HG03108 (cell line): ENCODE measurements around the gene OR6N1.

Experiments
- ATAC-seq: cut with Tn5 transposase; IDR thresholded peaks from one replicate; pipeline ENCODE4 v1.9.1; 2021; ENCODE audit warnings: moderate library complexity; ENCODE audit not compliant: unreplicated experiment

Gene OR6N1

DNA sequence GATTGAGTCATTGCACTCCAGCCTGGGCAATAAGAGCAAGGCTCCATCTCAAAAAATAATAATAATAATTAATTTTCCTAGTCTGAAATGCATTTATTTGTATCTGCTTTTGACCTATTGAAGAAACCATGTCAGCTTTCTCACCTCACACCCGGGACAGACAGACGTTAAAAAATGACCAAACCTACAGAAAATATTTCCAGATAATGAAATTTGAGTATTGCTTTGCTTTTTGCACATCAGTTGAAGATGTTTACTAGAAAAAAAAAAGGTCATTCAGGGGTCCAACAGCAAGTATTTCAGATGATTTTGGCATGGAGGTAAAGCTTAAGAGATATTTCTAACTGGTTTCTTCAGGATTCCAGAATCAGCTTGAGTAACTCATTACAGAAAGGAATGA, 17.6 kb downstream of the OR6N1 start, which contains the start of gene OR6K6:
Gene OR6K6, plus strand, starts transcription at position 301 of the 400 bp plus-strand sequence. CDS start 168 bp downstream, outside the sequence.
- no peak for ATAC-seq

DNA sequence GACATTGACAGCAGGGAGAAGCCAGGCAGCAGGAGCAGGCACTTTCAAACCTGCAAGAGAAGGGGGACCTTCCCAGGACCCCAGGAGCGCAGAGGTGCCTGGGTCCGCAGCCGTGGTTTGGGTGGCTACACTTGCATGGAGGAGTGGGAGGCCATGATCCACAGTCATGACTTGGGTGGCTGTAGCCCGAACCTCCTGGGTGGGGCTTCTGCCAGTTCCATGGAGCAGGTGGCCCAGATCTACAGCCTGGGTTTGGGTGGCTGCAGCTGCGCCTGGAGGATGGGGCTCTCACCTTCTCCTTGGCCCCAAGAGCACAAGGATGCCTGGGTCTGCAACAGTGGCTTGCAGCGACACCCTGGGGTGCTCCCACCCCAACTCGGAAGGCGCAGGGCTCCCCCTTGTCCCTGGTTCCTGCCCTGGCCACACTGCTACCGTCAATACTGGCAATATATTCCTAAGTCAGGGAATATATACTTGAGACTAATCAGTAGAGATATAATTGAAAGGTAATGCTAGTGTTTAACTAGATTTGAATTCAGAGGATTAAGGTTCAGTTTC, 19.8 kb downstream of the OR6N1 start:
- no peak for ATAC-seq

DNA sequence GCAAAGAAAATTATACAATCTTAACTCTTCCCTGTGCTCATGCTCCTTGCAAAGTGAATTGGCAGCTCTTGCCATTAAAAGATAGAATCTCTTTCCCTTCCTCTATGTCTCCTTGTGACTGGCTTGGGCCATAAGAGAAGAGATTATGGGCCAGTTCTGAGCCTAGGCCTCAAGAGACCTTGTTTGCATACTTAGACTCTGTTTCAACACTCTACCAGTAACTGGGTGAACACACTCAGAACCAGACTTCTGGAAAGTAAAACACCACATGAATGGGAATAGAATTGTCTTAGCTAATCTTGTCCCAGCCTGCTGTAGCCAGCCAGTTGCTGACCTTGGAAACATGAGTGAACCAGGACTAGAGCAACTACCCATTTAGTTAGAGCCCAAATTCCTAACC, 36.1 kb downstream of the OR6N1 start:
- ATAC-seq = no peak

DNA sequence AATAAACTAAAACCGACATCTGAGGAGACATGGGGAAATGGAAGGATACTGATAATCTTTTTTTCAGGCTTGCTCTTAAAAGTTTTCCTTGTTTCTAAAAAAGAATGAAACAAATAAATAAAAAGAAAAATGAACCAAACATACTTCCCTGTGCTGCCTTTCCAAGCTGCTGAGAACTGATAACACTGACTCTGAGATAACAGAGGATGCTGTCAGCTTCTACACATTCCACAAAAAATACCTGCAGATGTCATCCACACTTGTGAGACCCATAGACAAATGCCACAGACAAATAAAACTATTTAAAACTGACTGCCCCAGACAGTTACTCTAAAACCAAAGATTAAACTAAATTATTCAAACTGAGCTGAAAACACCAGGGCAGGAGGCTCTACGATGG, 39.5 kb downstream of the OR6N1 start:
- no peak for ATAC-seq

DNA sequence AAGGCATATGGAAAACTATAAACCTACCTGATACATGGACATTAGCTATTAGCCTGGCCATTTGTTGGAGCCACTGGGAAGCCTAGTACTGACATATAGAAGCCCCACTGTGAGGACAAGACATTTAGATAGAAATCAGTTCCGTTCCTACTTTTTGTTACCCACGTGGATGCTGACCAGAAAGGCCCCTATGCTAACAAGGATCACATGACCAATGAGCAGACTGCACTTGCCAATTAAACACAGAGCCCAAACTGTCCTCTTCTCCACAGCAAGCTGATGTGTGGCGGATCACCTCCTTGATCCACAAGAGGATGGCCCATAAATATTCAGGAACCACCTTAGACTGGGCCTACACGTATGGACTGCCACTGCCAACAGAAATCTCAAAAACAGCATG, 40.3 kb downstream of the OR6N1 start:
- no peak for ATAC-seq

DNA sequence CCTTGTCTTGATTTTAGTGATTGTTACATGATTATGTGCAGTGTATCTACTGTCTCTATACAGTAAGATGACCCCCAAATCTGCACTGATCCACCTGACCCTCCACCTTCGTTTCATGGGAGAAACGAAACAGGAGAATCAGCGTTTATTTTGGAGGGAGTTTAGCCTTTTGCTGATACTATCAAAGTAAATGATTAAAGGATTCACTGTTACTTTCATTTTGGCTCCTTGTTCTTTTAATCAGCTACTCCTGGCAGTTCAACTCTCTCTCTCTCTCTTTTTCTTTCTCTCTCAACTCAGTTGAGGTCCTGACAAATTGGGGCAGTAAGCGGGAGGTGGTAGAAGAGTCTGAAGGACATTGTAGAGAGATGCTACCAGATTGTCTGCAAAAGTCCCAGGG, 41.5 kb downstream of the OR6N1 start:
- ATAC-seq = no peak

DNA sequence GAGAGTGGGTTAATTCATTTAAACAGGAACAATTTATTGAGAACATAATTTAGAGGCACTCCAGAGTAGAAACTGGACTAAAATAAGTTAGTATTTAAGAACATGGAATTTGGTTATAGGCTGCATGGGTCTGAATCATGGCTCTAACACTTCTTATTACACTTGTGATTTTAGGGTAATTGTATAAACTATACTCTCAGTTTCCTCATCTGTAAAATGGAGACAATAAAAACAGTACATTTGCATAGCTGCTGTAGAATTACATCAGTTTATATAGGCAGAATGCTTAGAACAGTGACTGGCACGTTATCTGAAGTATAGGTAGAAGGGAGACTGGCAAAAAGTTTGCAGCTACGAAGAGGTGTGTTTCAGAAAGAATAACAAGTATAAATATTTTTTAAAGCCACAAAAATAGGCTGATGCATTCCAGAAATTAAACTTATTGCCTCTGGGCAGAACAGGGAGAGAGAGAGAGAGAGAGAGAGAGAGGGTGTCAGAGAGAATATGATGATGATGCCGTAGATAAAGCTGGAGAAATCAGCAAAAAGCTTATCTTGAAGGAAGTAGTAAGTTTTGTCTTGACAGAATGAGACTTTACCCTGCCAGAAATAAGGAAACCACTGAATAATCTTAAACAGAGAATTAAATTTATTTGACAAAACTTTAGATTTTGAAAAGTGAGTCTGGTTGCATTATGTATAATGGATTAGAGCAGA, 43.3 kb downstream of the OR6N1 start:
- no peak for ATAC-seq

DNA sequence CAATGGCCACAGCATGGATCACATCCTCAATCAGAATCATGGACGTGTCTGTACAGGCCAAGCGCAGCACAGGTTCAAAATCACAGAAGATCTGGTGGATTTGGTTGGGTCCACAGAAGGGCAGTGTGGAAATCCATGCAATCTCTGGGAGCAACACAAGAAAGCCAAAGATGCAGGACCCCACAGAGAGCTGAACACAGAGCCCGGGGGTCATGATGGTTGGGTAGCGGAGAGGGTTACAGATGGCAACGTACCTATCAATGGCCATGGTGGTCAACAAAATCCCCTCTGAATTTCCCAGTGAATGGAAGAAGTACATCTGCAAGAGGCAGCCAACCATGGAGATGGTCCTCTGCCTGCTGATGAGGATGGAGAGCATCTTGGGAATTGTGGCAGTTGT, 47.6 kb downstream of the OR6N1 start:
- no peak for ATAC-seq

DNA sequence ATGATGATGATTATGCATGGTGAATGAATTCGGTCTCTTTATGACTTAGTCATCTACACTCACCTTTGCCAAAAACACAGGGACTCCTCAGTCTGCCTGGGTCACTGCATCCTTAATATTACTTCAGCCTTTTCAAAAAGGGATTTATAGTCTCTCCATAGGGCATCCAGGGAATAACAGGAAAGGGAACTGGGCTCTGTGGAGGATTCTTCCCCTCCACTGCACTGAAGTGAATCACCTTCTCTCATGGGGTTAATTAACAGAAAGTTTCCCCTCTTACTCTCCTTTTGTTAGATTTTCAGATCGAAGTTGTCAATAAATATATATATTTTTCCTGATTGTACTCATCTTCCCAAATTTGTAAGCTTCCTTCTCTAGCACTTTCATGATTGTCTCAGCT, 51.4 kb downstream of the OR6N1 start, which contains the start of gene OR6K3:
Gene OR6K3, minus strand, starts transcription at position 101 of the 400 bp plus-strand sequence. CDS start 2,605 bp downstream, outside the sequence.
- no peak for ATAC-seq

DNA sequence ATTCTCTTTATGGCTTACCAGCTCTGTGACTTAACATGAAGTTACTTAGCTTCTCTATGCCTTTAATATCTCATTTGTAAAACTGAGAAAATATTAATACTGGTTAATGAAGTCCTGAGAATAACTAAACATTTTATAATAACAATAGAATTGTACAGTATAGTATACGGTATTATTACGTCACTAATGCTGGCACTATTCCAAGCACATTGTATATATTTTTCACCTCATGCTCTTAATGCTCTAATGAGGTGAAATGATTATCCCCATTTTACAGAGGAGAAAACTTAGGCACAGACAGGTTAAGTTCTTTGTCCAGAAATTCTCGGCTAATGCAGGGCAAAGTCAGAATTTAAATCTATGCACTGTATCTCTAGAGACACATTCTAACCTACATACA, 52.3 kb downstream of the OR6N1 start:
- ATAC-seq = no peak

DNA sequence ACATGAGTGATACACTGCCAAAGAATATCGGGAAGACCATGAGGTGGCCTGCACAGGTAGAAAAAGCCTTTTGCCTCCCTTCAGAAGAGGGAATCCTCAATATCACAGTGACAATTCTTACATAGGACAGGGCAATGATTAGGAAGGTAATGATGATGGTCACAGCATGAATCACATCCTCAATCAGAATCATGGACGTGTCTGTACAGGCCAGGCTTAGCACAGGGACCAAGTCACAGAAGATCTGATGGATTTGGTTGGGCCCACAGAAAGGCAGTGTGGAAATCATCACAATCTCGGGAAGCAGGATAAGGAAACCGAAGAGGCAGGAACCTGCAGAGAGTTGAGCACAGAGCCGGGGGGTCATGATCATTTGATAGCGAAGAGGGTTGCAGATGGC, 54.7 kb downstream of the OR6N1 start:
- no peak for ATAC-seq

DNA sequence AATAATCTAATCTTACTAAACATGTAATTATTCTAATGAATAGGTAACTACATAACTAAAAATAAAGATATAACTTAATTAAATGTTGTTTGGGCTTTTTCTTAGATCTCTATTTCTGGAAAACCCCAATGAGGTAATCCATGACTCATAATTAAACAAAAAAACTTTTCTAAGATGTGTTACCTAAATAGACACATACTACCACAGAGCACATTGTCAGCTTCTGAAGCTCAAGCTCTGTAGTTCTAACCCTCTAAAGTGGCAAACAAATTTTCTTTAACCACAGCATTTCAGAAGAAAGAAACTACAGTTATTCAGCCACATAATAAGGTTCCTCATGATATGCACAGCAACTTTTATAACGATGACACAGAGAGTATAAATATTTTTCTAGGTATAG, 55.7 kb downstream of the OR6N1 start:
- ATAC-seq = no peak

DNA sequence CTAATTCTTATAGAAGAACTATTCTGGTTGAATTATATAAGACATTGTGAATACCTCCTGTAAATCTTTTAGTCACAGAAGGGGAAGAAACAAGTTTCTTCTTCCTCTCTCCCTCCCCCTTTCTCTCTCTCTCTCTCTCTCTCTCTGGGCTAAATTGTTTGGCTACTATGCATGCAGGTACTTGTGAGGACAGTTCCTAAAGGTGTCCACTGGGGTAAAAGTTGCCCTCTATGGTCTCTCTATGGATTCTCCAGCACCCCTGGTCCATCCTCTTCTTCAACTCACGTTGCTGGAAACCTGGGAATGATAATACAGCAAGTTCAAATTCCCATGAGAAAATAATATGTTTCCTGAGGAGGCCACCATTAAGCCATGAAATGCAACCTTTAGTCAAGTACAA, 57.2 kb downstream of the OR6N1 start:
- no peak for ATAC-seq
